ENCODE results near the gene IYD. TPM values are rescaled to one million over a fixed set of nuclear protein-coding genes. Genes with fewer than 3 reads are reported as not detected.

The IYD gene
- total RNA-seq, 1 donor from 2014 or later: not detected

DNA sequence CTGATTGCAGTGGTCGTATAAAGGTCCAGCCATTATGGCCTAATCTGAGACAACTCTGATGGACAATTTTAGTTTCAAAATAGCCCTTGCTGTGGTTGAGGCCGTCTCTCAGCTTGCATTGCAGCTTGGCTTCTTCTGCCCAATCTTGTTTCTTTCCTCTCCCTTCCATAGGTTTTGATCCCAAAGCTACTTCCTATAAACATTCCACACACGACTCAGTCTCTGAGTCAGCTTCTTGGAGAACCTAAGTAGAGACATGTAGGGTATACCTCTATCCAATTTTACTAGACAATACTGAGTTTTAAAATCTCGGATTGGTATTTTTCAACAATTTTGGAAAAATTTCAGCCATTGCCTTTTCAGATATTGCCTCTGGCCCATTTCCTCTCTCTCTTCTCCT, 13.4 kb downstream of the IYD start:
- no peaks in the 10 kb centered on the region for H3K9me3 Mint-ChIP-seq (ENCODE audit: low read depth)
- no peak overlapping the region for H3K27ac Mint-ChIP-seq (ENCODE audit: unreplicated experiment)
- peaks cover 9% of the 10 kb centered on the region for H3K27me3 Mint-ChIP-seq (ENCODE audit: low read depth)
- DNase-seq (ENCODE audit: low spot score): no peak
- H3K36me3 Mint-ChIP-seq (ENCODE audit: low read depth): no peaks in the 10 kb centered on the region
- TF ChIP-seq, protein P1, sequence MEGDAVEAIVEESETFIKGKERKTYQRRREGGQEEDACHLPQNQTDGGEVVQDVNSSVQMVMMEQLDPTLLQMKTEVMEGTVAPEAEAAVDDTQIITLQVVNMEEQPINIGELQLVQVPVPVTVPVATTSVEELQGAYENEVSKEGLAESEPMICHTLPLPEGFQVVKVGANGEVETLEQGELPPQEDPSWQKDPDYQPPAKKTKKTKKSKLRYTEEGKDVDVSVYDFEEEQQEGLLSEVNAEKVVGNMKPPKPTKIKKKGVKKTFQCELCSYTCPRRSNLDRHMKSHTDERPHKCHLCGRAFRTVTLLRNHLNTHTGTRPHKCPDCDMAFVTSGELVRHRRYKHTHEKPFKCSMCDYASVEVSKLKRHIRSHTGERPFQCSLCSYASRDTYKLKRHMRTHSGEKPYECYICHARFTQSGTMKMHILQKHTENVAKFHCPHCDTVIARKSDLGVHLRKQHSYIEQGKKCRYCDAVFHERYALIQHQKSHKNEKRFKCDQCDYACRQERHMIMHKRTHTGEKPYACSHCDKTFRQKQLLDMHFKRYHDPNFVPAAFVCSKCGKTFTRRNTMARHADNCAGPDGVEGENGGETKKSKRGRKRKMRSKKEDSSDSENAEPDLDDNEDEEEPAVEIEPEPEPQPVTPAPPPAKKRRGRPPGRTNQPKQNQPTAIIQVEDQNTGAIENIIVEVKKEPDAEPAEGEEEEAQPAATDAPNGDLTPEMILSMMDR (IDR thresholded peaks at IDR 0.05): no peak
- no peak overlapping the region for H3K4me3 Mint-ChIP-seq (ENCODE audit: unreplicated experiment)
- peaks cover 5% of the 10 kb centered on the region for H3K4me1 Mint-ChIP-seq (ENCODE audit: low read depth)

DNA sequence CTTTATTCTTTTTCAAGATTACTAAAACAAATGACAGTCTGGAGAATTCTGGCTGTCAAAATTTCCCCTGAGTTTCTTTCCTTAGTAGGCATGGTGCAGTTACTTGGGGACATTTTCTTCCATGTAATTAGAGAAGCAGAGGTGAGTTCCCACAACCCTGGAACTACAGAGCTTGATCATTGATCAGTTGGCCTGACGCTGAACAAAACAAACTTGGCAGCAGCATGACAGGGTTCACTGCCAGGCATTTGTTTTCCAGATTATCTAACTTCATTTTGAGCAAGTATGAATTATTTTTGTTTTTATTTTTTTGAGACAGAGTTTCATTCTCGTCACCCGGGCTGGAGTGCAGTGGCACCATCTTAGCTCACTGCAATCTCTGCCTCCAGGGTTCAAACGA, 22.6 kb downstream of the IYD start:
- H3K9me3 Mint-ChIP-seq (ENCODE audit: low read depth): no peaks in the 10 kb centered on the region
- peaks cover 7% of the 10 kb centered on the region for H3K27me3 Mint-ChIP-seq (ENCODE audit: low read depth)
- DNase-seq (ENCODE audit: low spot score): no peak
- no peaks in the 10 kb centered on the region for H3K36me3 Mint-ChIP-seq (ENCODE audit: low read depth)
- TF ChIP-seq, protein P1 (IDR thresholded peaks at IDR 0.05): no peak
- no peak overlapping the region for H3K27ac Mint-ChIP-seq (ENCODE audit: unreplicated experiment)
- H3K4me3 Mint-ChIP-seq (ENCODE audit: unreplicated experiment): no peak overlapping the region
- H3K4me1 Mint-ChIP-seq (ENCODE audit: low read depth): no peaks in the 10 kb centered on the region

DNA sequence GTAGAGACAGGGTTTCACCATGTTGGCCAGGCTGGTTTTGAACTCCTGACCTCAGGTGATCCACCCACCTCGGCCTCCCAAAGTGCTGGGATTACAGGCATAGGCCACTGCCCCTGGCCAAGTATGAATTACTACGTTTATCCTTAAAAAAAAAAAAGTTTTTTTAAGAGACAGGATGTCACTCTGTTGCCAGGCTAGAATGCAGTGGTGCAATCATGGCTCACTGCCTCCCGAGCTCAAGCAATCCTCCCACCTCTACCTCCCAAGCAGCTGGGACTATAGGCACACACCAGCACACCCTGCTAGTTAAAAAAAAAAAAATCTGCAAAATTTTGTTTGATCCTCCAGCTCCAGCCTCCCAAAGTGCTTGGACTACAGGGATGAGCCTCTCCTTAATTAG, 23.1 kb downstream of the IYD start:
- Mint-ChIP-seq H3K27me3 (ENCODE audit: low read depth) (peaks cover 7% of the 10 kb centered on the region), H3K36me3 (ENCODE audit: low read depth) (no peaks in the 10 kb centered on the region), H3K4me3 (ENCODE audit: unreplicated experiment) (no peak overlapping the region), H3K4me1 (ENCODE audit: low read depth) (no peaks in the 10 kb centered on the region), H3K27ac (ENCODE audit: unreplicated experiment) (no peak overlapping the region), H3K9me3 (ENCODE audit: low read depth) (no peaks in the 10 kb centered on the region)
- TF ChIP-seq, protein P1 (IDR thresholded peaks at IDR 0.05): no peak
- no peak for DNase-seq (ENCODE audit: low spot score)

DNA sequence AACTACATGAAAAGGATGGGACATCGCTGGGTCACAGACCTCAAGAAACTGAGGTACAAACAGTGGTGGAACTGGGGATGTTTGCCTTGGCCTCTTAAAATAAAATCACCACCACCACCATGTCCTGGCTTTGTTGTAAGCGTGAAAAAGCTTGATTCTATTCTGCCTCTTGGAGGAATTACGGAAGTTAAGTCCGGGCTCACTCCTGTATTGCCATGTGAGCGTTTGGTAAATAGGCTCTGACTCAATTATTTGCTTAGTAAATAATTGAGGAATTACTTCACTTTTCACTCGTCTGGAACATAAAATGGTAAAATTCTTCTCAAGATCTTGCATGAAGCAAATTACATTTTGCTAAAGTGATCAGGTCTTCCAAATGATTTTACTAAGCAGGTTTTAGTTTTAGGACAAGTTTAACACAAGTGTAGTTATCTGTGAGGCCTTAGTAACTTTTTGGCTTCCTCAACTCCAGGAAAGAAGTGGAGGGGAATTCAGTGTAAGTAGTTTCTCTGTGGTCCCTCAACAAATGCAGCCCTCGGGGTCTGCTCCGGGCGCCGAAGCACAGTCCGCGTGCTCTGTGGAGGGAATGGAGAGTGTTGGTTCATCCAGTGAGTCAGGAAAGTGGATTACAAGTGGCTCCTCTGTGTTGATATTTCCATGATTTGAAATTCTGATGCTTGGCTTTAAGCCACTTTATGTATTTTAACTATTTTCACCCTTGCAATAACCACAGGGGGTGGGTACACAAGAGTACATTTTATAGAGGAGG, 23.8 kb downstream of the IYD start:
- no peak overlapping the region for H3K27ac Mint-ChIP-seq (ENCODE audit: unreplicated experiment)
- H3K4me1 Mint-ChIP-seq (ENCODE audit: low read depth): no peaks in the 10 kb centered on the region
- TF ChIP-seq, protein P1 (IDR thresholded peaks at IDR 0.05): no peak
- no peaks in the 10 kb centered on the region for H3K9me3 Mint-ChIP-seq (ENCODE audit: low read depth)
- H3K36me3 Mint-ChIP-seq (ENCODE audit: low read depth): no peaks in the 10 kb centered on the region
- no peak for DNase-seq (ENCODE audit: low spot score)
- peaks cover 5% of the 10 kb centered on the region for H3K27me3 Mint-ChIP-seq (ENCODE audit: low read depth)
- no peak overlapping the region for H3K4me3 Mint-ChIP-seq (ENCODE audit: unreplicated experiment)

GRCh38 chr6:150394053-150394898, 25.5 kb downstream of the IYD start:
- H3K4me1 Mint-ChIP-seq (ENCODE audit: low read depth): no peaks in the 10 kb centered on the region
- no peaks in the 10 kb centered on the region for H3K9me3 Mint-ChIP-seq (ENCODE audit: low read depth)
- DNase-seq (ENCODE audit: low spot score): no peak
- no peak overlapping the region for H3K27ac Mint-ChIP-seq (ENCODE audit: unreplicated experiment)
- peaks cover 10% of the 10 kb centered on the region for H3K27me3 Mint-ChIP-seq (ENCODE audit: low read depth)
- H3K36me3 Mint-ChIP-seq (ENCODE audit: low read depth): no peaks in the 10 kb centered on the region
- H3K4me3 Mint-ChIP-seq (ENCODE audit: unreplicated experiment): no peak overlapping the region
- TF ChIP-seq, protein P1 (IDR thresholded peaks at IDR 0.05): no peak

Measured in chondrocyte (in vitro differentiated cells).